SK-N-SH (cell line): ENCODE data around the gene PGF. TPM values are rescaled to one million over a fixed set of nuclear protein-coding genes. Genes with fewer than 3 reads are reported as not detected.
A peak's percentile ranks its signal among the peaks of the same experiment; 100 is the strongest.

Source experiments
- CTCF ChIA-PET: fragments of 300-600, 350-600 bp; formaldehyde crosslinking; extraction: SDS; loops from one replicate; lab custom pipeline; 2021; lab: Yijun Ruan, JAX
- POLR2A ChIA-PET: fragments of 350-600 bp; sonication (Branson Sonifier 250); formaldehyde crosslinking; extraction: SDS; loops from one replicate; lab custom pipeline; 2020; ENCODE audit warnings: antibody characterized with exemption, inconsistent platforms; lab: Yijun Ruan, JAX
- DNase-seq: peaks from one replicate; pipeline ENCODE4 v3.0.0; 2012
- H2AFZ ChIP-seq: fragments of 200-600 bp; sonication (generic); 2 replicates; pipeline ENCODE4 v1.8.1; 2016; ENCODE audit warnings: antibody characterized with exemption, mild to moderate bottlenecking, low read depth
- H3F3A ChIP-seq: fragments of 200-600 bp; sonication (generic); replicated peaks from 2 replicates; pipeline ENCODE3; 2016; ENCODE audit warnings: antibody characterized with exemption, mild to moderate bottlenecking; ENCODE audit not compliant: insufficient read depth
- H3K27ac ChIP-seq, 2 experiments: fragments of 200-500 bp in 1 of 2; fragments of 200-600 bp in 1 of 2; sonication (Bioruptor generic) in 1 of 2; sonication (generic), shearing (Covaris generic) in 1 of 2; 2 replicates each; pipeline versions ENCODE4 v1.5.1 to v1.6.1; 2014 to 2016; ENCODE audit warnings: low read depth in 2 of 2, inconsistent platforms in 1 of 2, low read length in 1 of 2, mild to moderate bottlenecking in 1 of 2, mixed read lengths in 1 of 2
- H3K27me3 ChIP-seq: fragments of 200-600 bp; sonication (generic), shearing (Covaris generic); 2 replicates; pipeline ENCODE4 v1.6.1; 2016; ENCODE audit warnings: mixed run types; ENCODE audit not compliant: insufficient read depth
- H3K36me3 ChIP-seq, 2 experiments: fragments of 200-500 bp in 1 of 2; fragments of 200-600 bp in 1 of 2; sonication (Bioruptor generic) in 1 of 2; sonication (generic) in 1 of 2; replicated peaks in 1 of 2; 2 replicates each; pipeline versions ENCODE3 to v1.5.1; 2014 to 2016; ENCODE audit warnings: low read length in 1 of 2, mild to moderate bottlenecking in 1 of 2; ENCODE audit not compliant: insufficient read depth in 2 of 2, control insufficient read depth in 1 of 2
- H3K4me1 ChIP-seq, 2 experiments: fragments of 200-500 bp in 1 of 2; fragments of 200-600 bp in 1 of 2; sonication (Bioruptor generic) in 1 of 2; sonication (generic), shearing (Covaris generic) in 1 of 2; 2 replicates each; pipeline versions ENCODE4 v1.5.1 to v1.6.1; 2014 to 2016; ENCODE audit warnings: low read depth in 1 of 2, low read length in 1 of 2, mixed run types in 1 of 2; ENCODE audit not compliant: insufficient read depth in 2 of 2, control insufficient read depth in 1 of 2
- H3K4me2 ChIP-seq: fragments of 200-600 bp; sonication (generic), shearing (Covaris generic); 2 replicates; pipeline ENCODE4 v1.6.1; 2017; ENCODE audit warnings: mixed run types
- H3K4me3 ChIP-seq, 2 experiments: fragments of 200-500 bp in 1 of 2; fragments of 200-600 bp in 1 of 2; sonication (Bioruptor generic) in 1 of 2; sonication (generic), shearing (Covaris generic) in 1 of 2; 2 replicates each; pipeline versions ENCODE4 v1.5.1 to v1.8.1; 2014 to 2016; ENCODE audit warnings: low read depth in 2 of 2, inconsistent platforms in 1 of 2, low read length in 1 of 2, mild to moderate bottlenecking in 1 of 2, mixed read lengths in 1 of 2, moderate library complexity in 1 of 2
- H3K79me2 ChIP-seq: fragments of 200-600 bp; sonication (generic); 2 replicates; pipeline ENCODE4 v1.8.1; 2017; ENCODE audit warnings: mild to moderate bottlenecking; ENCODE audit not compliant: insufficient read depth
- H3K9ac ChIP-seq: fragments of 200-600 bp; sonication (generic); 2 replicates; pipeline ENCODE4 v1.6.1; 2017; ENCODE audit warnings: mixed run types
- H3K9me2 ChIP-seq: fragments of 200-600 bp; sonication (generic); 2 replicates; pipeline ENCODE4 v1.6.1; 2017; ENCODE audit warnings: mixed run types
- H3K9me3 ChIP-seq: fragments of 200-600 bp; sonication (generic); 2 replicates; pipeline ENCODE4 v1.6.1; 2017; ENCODE audit warnings: mixed run types, mild to moderate bottlenecking, moderate library complexity
- H4K20me1 ChIP-seq: fragments of 200-600 bp; sonication (generic); 2 replicates; pipeline ENCODE4 v1.6.1; 2017; ENCODE audit warnings: mild to moderate bottlenecking, mixed run types; ENCODE audit not compliant: insufficient read depth
- EP300 ChIP-seq, 2 experiments: IDR thresholded peaks; 2 replicates each; pipeline versions ENCODE4 v1.4.0 to v1.6.1; 2012; ENCODE audit warnings: borderline replicate concordance in 1 of 2, low read depth in 1 of 2, low read length in 1 of 2
- EZH2phosphoT487 ChIP-seq: fragments of 200-600 bp; sonication (generic); IDR thresholded peaks from 2 replicates; pipeline ENCODE4 v1.6.1; 2017; ENCODE audit warnings: low read depth, mixed run types, mild to moderate bottlenecking, antibody characterized with exemption, moderate library complexity, borderline replicate concordance
- FOSL2 ChIP-seq: IDR thresholded peaks from 2 replicates; pipeline ENCODE4 v1.4.0; 2012; ENCODE audit warnings: low read depth, mild to moderate bottlenecking, moderate library complexity, borderline replicate concordance
- JUND ChIP-seq: IDR thresholded peaks from 2 replicates; pipeline ENCODE4 v1.4.0; 2012
- MEF2A ChIP-seq: IDR thresholded peaks from 2 replicates; pipeline ENCODE4 v1.4.0; 2012; ENCODE audit warnings: low read depth, borderline replicate concordance
- NRF1 ChIP-seq: IDR thresholded peaks from 2 replicates; pipeline ENCODE4 v1.6.1; 2012; ENCODE audit warnings: low read depth, mild to moderate bottlenecking, low read length
- RXRA ChIP-seq: IDR thresholded peaks from 2 replicates; pipeline ENCODE4 v1.4.0; 2012; ENCODE audit warnings: low read depth, mild to moderate bottlenecking, borderline replicate concordance
- SIN3A ChIP-seq: IDR thresholded peaks from 2 replicates; pipeline ENCODE4 v1.6.1; 2012; ENCODE audit warnings: low read depth, mild to moderate bottlenecking, low read length, moderate library complexity, borderline replicate concordance
- TCF12 ChIP-seq: IDR thresholded peaks from 2 replicates; pipeline ENCODE4 v1.4.0; 2012
- YY1 ChIP-seq: IDR thresholded peaks from 2 replicates; pipeline ENCODE4 v1.4.0; 2012; ENCODE audit warnings: low read depth, mild to moderate bottlenecking
- WGBS: methylation state at CpG from one replicate; pipeline ENCODE4 v1.1.6; 2017; ENCODE audit warnings: low lambda C conversion rate; 5-methylcytosine and 5-hydroxymethylcytosine counted together
- polyA plus RNA-seq, 3 experiments: library from polyadenylated mRNA; depleted of rRNA; stranded (reverse); fragments of >200 nt; gene quantifications; 2 replicates each; pipeline ENCODE4 v1.2.3, GENCODE V29; 2012
- TF ChIP-seq, protein P1 (sequence below): fragments of 150-350 bp; IDR thresholded peaks from 2 replicates; pipeline ENCODE4 v1.6.1; 2017; ENCODE audit warnings: antibody characterized with exemption, low read length, low read depth, borderline replicate concordance
- TF ChIP-seq, protein P2 (sequence below): fragments of 150-350 bp; IDR thresholded peaks from 2 replicates; pipeline ENCODE4 v1.6.1; 2016; ENCODE audit warnings: mild to moderate bottlenecking, low read depth, low read length
- TF ChIP-seq, protein P3 (sequence below): IDR thresholded peaks from 2 replicates; pipeline ENCODE4 v1.4.0; 2012; ENCODE audit warnings: low read depth
- TF ChIP-seq, protein P4 (sequence below): fragments of 200-600 bp; sonication (generic); IDR thresholded peaks from 2 replicates; pipeline ENCODE4 v1.6.1; 2017; ENCODE audit warnings: antibody characterized with exemption, mild to moderate bottlenecking, moderate library complexity
- TF ChIP-seq, protein P5 (sequence below): IDR thresholded peaks from 2 replicates; pipeline ENCODE4 v1.4.0; 2012; ENCODE audit warnings: low read depth, borderline replicate concordance
- TF ChIP-seq, protein P6 (sequence below): IDR thresholded peaks from 2 replicates; pipeline ENCODE4 v1.6.1; 2012; ENCODE audit warnings: mild to moderate bottlenecking, low read depth, low read length, moderate library complexity
- TF ChIP-seq, protein P7 (sequence below): IDR thresholded peaks from 2 replicates; pipeline ENCODE4 v1.4.0; 2012; ENCODE audit warnings: low read depth, borderline replicate concordance

Gene PGF
- polyA plus RNA-seq, 1 of the 3 experiments (the other 2 are of a cell fraction) = 4.4 TPM

DNA sequence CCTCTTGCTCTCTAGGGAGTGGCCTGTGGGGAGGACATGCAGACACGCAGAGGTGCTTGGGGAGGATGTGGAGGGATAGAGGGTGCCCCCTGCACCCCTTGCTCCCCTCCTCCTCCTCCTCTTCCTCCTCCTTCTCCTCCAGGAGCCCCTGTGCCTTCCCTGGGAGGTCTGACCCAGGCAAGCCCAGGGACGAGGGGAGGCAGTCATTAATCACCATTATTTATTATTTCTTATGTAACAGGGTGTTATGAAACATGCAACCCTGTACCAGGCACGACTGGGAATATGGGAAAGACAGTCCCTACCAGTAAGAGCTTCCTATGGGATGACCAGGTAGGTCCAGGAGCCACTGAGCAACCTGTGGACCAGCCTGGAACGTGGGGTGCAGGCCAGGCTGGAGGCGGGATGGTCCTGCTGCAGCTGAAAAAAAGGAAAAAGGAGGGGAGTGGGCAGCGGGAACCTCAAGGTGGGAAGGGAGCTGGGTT, 22.5 kb upstream of the PGF start (continued):
- TF ChIP-seq EP300 (IDR thresholded peaks at IDR 0.05; ENCODE audit: borderline replicate concordance in 1 of 2, low read depth in 1 of 2, low read length in 1 of 2) = no peak

DNA sequence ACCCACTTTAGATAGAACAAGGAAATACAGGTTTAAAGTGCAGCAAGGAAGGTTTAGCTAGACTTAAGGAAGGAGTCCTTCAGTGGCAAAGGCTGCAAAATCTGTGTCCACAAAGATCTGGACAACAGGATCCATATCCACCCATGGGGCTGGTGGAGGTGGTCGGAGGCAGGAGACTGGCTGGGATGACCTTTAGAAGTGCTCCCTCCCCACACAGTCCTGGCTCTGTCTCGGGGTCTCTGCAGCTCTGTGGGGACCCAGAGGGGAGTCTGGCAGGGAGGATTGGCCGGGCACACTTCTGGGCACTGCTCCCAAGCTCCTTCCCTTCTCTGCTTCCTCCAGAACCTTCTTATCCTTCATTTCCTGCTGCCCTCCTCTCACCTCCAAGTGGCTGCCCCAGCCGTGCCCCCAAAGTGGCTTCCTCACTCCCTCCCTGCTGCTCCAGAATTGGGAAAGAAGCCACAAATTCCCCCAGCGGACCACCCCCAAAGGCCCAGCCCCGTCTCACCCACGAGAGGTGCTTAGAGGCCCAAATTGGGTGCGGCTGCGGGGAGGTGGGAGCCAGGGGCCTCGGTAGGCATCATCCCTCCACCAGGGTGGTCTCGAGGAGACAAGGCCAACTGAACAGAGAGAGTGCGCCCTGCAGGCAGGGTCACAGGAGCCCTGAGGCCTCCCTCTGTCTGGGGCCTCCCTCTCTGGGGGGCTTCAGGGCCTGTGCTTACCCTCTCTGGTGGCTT, 21.9 kb upstream of the PGF start:
- 74% methylated on average over 4 of the region's 12 CpGs for WGBS
- Histone ChIP-seq H3K9ac (no peak overlapping the region), H3K27ac (peak overlapping the region in 1 of 2 experiments; percentile 95; a peak in 2 of 4 replicates), H3K79me2 (no peaks in the 10 kb centered on the region), H2AFZ (no peak overlapping the region), H3K27me3 (no peaks in the 10 kb centered on the region), H3F3A (no peaks in the 10 kb centered on the region), H3K9me2 (no peaks in the 10 kb centered on the region), H3K9me3 (no peaks in the 10 kb centered on the region), H3K36me3 (no peaks in the 10 kb centered on the region), H3K4me1 (peaks cover 35 to 85% of the 10 kb centered on the region in 2 experiments; a peak in 3 of 4 replicates), H4K20me1 (no peaks in the 10 kb centered on the region), H3K4me3 (no peak overlapping the region), H3K4me2 (no peak overlapping the region)
- TF ChIP-seq SIN3A (no peak), JUND (no peak), YY1 (no peak), NRF1 (no peak), EZH2phosphoT487 (no peak), RXRA (no peak), EP300 (IDR thresholded peaks at IDR 0.05; ENCODE audit: borderline replicate concordance in 1 of 2, low read depth in 1 of 2, low read length in 1 of 2) (no peak), FOSL2 (no peak), TCF12 (no peak), MEF2A (no peak)
- TF ChIP-seq, protein P1, sequence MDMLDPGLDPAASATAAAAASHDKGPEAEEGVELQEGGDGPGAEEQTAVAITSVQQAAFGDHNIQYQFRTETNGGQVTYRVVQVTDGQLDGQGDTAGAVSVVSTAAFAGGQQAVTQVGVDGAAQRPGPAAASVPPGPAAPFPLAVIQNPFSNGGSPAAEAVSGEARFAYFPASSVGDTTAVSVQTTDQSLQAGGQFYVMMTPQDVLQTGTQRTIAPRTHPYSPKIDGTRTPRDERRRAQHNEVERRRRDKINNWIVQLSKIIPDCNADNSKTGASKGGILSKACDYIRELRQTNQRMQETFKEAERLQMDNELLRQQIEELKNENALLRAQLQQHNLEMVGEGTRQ = no peak
- TF ChIP-seq, protein P2, sequence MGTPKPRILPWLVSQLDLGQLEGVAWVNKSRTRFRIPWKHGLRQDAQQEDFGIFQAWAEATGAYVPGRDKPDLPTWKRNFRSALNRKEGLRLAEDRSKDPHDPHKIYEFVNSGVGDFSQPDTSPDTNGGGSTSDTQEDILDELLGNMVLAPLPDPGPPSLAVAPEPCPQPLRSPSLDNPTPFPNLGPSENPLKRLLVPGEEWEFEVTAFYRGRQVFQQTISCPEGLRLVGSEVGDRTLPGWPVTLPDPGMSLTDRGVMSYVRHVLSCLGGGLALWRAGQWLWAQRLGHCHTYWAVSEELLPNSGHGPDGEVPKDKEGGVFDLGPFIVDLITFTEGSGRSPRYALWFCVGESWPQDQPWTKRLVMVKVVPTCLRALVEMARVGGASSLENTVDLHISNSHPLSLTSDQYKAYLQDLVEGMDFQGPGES = no peak
- TF ChIP-seq, protein P3, sequence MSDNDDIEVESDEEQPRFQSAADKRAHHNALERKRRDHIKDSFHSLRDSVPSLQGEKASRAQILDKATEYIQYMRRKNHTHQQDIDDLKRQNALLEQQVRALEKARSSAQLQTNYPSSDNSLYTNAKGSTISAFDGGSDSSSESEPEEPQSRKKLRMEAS = no peak
- TF ChIP-seq, protein P4, sequence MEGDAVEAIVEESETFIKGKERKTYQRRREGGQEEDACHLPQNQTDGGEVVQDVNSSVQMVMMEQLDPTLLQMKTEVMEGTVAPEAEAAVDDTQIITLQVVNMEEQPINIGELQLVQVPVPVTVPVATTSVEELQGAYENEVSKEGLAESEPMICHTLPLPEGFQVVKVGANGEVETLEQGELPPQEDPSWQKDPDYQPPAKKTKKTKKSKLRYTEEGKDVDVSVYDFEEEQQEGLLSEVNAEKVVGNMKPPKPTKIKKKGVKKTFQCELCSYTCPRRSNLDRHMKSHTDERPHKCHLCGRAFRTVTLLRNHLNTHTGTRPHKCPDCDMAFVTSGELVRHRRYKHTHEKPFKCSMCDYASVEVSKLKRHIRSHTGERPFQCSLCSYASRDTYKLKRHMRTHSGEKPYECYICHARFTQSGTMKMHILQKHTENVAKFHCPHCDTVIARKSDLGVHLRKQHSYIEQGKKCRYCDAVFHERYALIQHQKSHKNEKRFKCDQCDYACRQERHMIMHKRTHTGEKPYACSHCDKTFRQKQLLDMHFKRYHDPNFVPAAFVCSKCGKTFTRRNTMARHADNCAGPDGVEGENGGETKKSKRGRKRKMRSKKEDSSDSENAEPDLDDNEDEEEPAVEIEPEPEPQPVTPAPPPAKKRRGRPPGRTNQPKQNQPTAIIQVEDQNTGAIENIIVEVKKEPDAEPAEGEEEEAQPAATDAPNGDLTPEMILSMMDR = no peak
- TF ChIP-seq, protein P5, sequence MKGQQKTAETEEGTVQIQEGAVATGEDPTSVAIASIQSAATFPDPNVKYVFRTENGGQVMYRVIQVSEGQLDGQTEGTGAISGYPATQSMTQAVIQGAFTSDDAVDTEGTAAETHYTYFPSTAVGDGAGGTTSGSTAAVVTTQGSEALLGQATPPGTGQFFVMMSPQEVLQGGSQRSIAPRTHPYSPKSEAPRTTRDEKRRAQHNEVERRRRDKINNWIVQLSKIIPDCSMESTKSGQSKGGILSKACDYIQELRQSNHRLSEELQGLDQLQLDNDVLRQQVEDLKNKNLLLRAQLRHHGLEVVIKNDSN = no peak
- TF ChIP-seq, protein P6, sequence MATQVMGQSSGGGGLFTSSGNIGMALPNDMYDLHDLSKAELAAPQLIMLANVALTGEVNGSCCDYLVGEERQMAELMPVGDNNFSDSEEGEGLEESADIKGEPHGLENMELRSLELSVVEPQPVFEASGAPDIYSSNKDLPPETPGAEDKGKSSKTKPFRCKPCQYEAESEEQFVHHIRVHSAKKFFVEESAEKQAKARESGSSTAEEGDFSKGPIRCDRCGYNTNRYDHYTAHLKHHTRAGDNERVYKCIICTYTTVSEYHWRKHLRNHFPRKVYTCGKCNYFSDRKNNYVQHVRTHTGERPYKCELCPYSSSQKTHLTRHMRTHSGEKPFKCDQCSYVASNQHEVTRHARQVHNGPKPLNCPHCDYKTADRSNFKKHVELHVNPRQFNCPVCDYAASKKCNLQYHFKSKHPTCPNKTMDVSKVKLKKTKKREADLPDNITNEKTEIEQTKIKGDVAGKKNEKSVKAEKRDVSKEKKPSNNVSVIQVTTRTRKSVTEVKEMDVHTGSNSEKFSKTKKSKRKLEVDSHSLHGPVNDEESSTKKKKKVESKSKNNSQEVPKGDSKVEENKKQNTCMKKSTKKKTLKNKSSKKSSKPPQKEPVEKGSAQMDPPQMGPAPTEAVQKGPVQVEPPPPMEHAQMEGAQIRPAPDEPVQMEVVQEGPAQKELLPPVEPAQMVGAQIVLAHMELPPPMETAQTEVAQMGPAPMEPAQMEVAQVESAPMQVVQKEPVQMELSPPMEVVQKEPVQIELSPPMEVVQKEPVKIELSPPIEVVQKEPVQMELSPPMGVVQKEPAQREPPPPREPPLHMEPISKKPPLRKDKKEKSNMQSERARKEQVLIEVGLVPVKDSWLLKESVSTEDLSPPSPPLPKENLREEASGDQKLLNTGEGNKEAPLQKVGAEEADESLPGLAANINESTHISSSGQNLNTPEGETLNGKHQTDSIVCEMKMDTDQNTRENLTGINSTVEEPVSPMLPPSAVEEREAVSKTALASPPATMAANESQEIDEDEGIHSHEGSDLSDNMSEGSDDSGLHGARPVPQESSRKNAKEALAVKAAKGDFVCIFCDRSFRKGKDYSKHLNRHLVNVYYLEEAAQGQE = no peak
- TF ChIP-seq, protein P7, sequence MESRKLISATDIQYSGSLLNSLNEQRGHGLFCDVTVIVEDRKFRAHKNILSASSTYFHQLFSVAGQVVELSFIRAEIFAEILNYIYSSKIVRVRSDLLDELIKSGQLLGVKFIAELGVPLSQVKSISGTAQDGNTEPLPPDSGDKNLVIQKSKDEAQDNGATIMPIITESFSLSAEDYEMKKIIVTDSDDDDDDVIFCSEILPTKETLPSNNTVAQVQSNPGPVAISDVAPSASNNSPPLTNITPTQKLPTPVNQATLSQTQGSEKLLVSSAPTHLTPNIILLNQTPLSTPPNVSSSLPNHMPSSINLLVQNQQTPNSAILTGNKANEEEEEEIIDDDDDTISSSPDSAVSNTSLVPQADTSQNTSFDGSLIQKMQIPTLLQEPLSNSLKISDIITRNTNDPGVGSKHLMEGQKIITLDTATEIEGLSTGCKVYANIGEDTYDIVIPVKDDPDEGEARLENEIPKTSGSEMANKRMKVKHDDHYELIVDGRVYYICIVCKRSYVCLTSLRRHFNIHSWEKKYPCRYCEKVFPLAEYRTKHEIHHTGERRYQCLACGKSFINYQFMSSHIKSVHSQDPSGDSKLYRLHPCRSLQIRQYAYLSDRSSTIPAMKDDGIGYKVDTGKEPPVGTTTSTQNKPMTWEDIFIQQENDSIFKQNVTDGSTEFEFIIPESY = no peak
- ChIA-PET CTCF (interaction anchor here (0.7 to 2.2 kb wide), 5 partner anchors 13 to 110 kb away, joined by 3 to 8 read pairs (median 4); no protein-coding TSS in a partner anchor), POLR2A (interaction anchor here (1.0 to 1.2 kb wide), 2 partner anchors 13 to 24 kb away, joined by 4 read pairs; no protein-coding TSS in a partner anchor)
- no peak for DNase-seq
